ENCODE results near the gene TMEM178A.

The TMEM178A gene

GRCh38 chr2:39631718-39632117, 34.0 kb upstream of the TMEM178A start:
- H3K27me3 ChIP-seq (ENCODE audit: control insufficient read depth, insufficient read depth, low read length) = no peaks in the 10 kb centered on the region
- H3K9me3 ChIP-seq (replicated peaks; ENCODE audit: low read length) = no peaks in the 10 kb centered on the region
- no peaks in the 10 kb centered on the region for H3K36me3 ChIP-seq (ENCODE audit: insufficient read depth, low read length)
- H3K4me1 ChIP-seq (ENCODE audit: control insufficient read depth, insufficient read depth, low read length) = peaks cover 18% of the 10 kb centered on the region
- H3K9ac ChIP-seq (ENCODE audit: low read depth, low read length) = peak overlapping the region; percentile 66
- H3K4me3 ChIP-seq (ENCODE audit: low read length) = no peak overlapping the region
- H3K4me2 ChIP-seq (ENCODE audit: low read length) = no peak overlapping the region

GRCh38 chr2:39632876-39633275, 32.8 kb upstream of the TMEM178A start:
- Histone ChIP-seq H3K9ac (ENCODE audit: low read depth, low read length) (peak overlapping the region; percentile 66), H3K4me2 (ENCODE audit: low read length) (no peak overlapping the region), H3K4me3 (ENCODE audit: low read length) (no peak overlapping the region), H3K9me3 (replicated peaks; ENCODE audit: low read length) (no peaks in the 10 kb centered on the region), H3K4me1 (ENCODE audit: control insufficient read depth, insufficient read depth, low read length) (peaks cover 18% of the 10 kb centered on the region), H3K27me3 (ENCODE audit: control insufficient read depth, insufficient read depth, low read length) (no peaks in the 10 kb centered on the region), H3K36me3 (ENCODE audit: insufficient read depth, low read length) (no peaks in the 10 kb centered on the region)

- Histone ChIP-seq H3K9ac (ENCODE audit: low read depth, low read length) (no peak overlapping the region), H3K27me3 (ENCODE audit: control insufficient read depth, insufficient read depth, low read length) (no peaks in the 10 kb centered on the region), H3K4me2 (ENCODE audit: low read length) (no peak overlapping the region), H3K4me3 (ENCODE audit: low read length) (no peak overlapping the region), H3K4me1 (ENCODE audit: control insufficient read depth, insufficient read depth, low read length) (peaks cover 17% of the 10 kb centered on the region), H3K9me3 (replicated peaks; ENCODE audit: low read length) (no peaks in the 10 kb centered on the region), H3K36me3 (ENCODE audit: insufficient read depth, low read length) (no peaks in the 10 kb centered on the region)
Measured at GRCh38 chr2:39636306-39636705, 29.4 kb upstream of the TMEM178A start.

GRCh38 chr2:39638581-39638980, 27.1 kb upstream of the TMEM178A start:
- Histone ChIP-seq H3K4me3 (ENCODE audit: low read length) (no peak overlapping the region), H3K27me3 (ENCODE audit: control insufficient read depth, insufficient read depth, low read length) (no peaks in the 10 kb centered on the region), H3K9ac (ENCODE audit: low read depth, low read length) (no peak overlapping the region), H3K36me3 (ENCODE audit: insufficient read depth, low read length) (no peaks in the 10 kb centered on the region), H3K4me2 (ENCODE audit: low read length) (no peak overlapping the region), H3K9me3 (replicated peaks; ENCODE audit: low read length) (no peaks in the 10 kb centered on the region), H3K4me1 (ENCODE audit: control insufficient read depth, insufficient read depth, low read length) (peaks cover 16% of the 10 kb centered on the region)

GRCh38 chr2:39640107-39640506, 25.6 kb upstream of the TMEM178A start:
- no peak overlapping the region for H3K4me3 ChIP-seq (ENCODE audit: low read length)
- H3K4me1 ChIP-seq (ENCODE audit: control insufficient read depth, insufficient read depth, low read length) = peaks cover 16% of the 10 kb centered on the region
- no peaks in the 10 kb centered on the region for H3K9me3 ChIP-seq (replicated peaks; ENCODE audit: low read length)
- H3K27me3 ChIP-seq (ENCODE audit: control insufficient read depth, insufficient read depth, low read length) = no peaks in the 10 kb centered on the region
- H3K36me3 ChIP-seq (ENCODE audit: insufficient read depth, low read length) = no peaks in the 10 kb centered on the region
- no peak overlapping the region for H3K9ac ChIP-seq (ENCODE audit: low read depth, low read length)
- no peak overlapping the region for H3K4me2 ChIP-seq (ENCODE audit: low read length)

- no peaks in the 10 kb centered on the region for H3K27me3 ChIP-seq (ENCODE audit: control insufficient read depth, insufficient read depth, low read length)
- H3K9ac ChIP-seq (ENCODE audit: low read depth, low read length) = no peak overlapping the region
- H3K36me3 ChIP-seq (ENCODE audit: insufficient read depth, low read length) = no peaks in the 10 kb centered on the region
- H3K9me3 ChIP-seq (replicated peaks; ENCODE audit: low read length) = no peaks in the 10 kb centered on the region
- H3K4me2 ChIP-seq (ENCODE audit: low read length) = no peak overlapping the region
- no peak overlapping the region for H3K4me3 ChIP-seq (ENCODE audit: low read length)
- peaks cover 16% of the 10 kb centered on the region for H3K4me1 ChIP-seq (ENCODE audit: control insufficient read depth, insufficient read depth, low read length)
Measured at GRCh38 chr2:39640681-39641080, 25.0 kb upstream of the TMEM178A start.

GRCh38 chr2:39641635-39642034, 24.1 kb upstream of the TMEM178A start:
- Histone ChIP-seq H3K4me3 (ENCODE audit: low read length) (no peak overlapping the region), H3K36me3 (ENCODE audit: insufficient read depth, low read length) (no peaks in the 10 kb centered on the region), H3K27me3 (ENCODE audit: control insufficient read depth, insufficient read depth, low read length) (no peaks in the 10 kb centered on the region), H3K4me1 (ENCODE audit: control insufficient read depth, insufficient read depth, low read length) (peaks cover 16% of the 10 kb centered on the region), H3K9ac (ENCODE audit: low read depth, low read length) (no peak overlapping the region), H3K9me3 (replicated peaks; ENCODE audit: low read length) (no peaks in the 10 kb centered on the region), H3K4me2 (ENCODE audit: low read length) (no peak overlapping the region)

GRCh38 chr2:39642051-39642718, 23.5 kb upstream of the TMEM178A start:
- no peak overlapping the region for H3K9ac ChIP-seq (ENCODE audit: low read depth, low read length)
- H3K4me1 ChIP-seq (ENCODE audit: control insufficient read depth, insufficient read depth, low read length) = peaks cover 16% of the 10 kb centered on the region
- no peaks in the 10 kb centered on the region for H3K9me3 ChIP-seq (replicated peaks; ENCODE audit: low read length)
- no peak overlapping the region for H3K4me3 ChIP-seq (ENCODE audit: low read length)
- no peaks in the 10 kb centered on the region for H3K36me3 ChIP-seq (ENCODE audit: insufficient read depth, low read length)
- peak overlapping the region; percentile 32 for H3K4me2 ChIP-seq (ENCODE audit: low read length)
- H3K27me3 ChIP-seq (ENCODE audit: control insufficient read depth, insufficient read depth, low read length) = no peaks in the 10 kb centered on the region

GRCh38 chr2:39645826-39646225, 19.9 kb upstream of the TMEM178A start:
- Histone ChIP-seq H3K4me3 (ENCODE audit: low read length) (no peak overlapping the region), H3K9ac (ENCODE audit: low read depth, low read length) (no peak overlapping the region), H3K4me1 (ENCODE audit: control insufficient read depth, insufficient read depth, low read length) (peaks cover 14% of the 10 kb centered on the region), H3K36me3 (ENCODE audit: insufficient read depth, low read length) (no peaks in the 10 kb centered on the region), H3K27me3 (ENCODE audit: control insufficient read depth, insufficient read depth, low read length) (no peaks in the 10 kb centered on the region), H3K4me2 (ENCODE audit: low read length) (no peak overlapping the region), H3K9me3 (replicated peaks; ENCODE audit: low read length) (no peaks in the 10 kb centered on the region)

- Histone ChIP-seq H3K9ac (ENCODE audit: low read depth, low read length) (no peak overlapping the region), H3K9me3 (replicated peaks; ENCODE audit: low read length) (no peaks in the 10 kb centered on the region), H3K36me3 (ENCODE audit: insufficient read depth, low read length) (no peaks in the 10 kb centered on the region)
Measured at GRCh38 chr2:39646267-39646666, 19.4 kb upstream of the TMEM178A start.

GRCh38 chr2:39647104-39647765, 18.5 kb upstream of the TMEM178A start:
- Histone ChIP-seq H3K4me2 (ENCODE audit: low read length) (no peak overlapping the region), H3K9me3 (replicated peaks; ENCODE audit: low read length) (no peaks in the 10 kb centered on the region), H3K4me3 (ENCODE audit: low read length) (no peak overlapping the region), H3K27me3 (ENCODE audit: control insufficient read depth, insufficient read depth, low read length) (no peaks in the 10 kb centered on the region), H3K4me1 (ENCODE audit: control insufficient read depth, insufficient read depth, low read length) (peaks cover 6% of the 10 kb centered on the region), H3K36me3 (ENCODE audit: insufficient read depth, low read length) (no peaks in the 10 kb centered on the region), H3K9ac (ENCODE audit: low read depth, low read length) (no peak overlapping the region)

More at GRCh38 chr2:39646267-39646666, 19.4 kb upstream of the TMEM178A start:
- Histone ChIP-seq H3K4me3 (ENCODE audit: low read length) (no peak overlapping the region), H3K27me3 (ENCODE audit: control insufficient read depth, insufficient read depth, low read length) (no peaks in the 10 kb centered on the region), H3K4me1 (ENCODE audit: control insufficient read depth, insufficient read depth, low read length) (peaks cover 12% of the 10 kb centered on the region), H3K4me2 (ENCODE audit: low read length) (no peak overlapping the region)

GRCh38 chr2:39648580-39648979, 17.1 kb upstream of the TMEM178A start:
- Histone ChIP-seq H3K27me3 (ENCODE audit: control insufficient read depth, insufficient read depth, low read length) (peaks cover 5% of the 10 kb centered on the region), H3K9me3 (replicated peaks; ENCODE audit: low read length) (no peaks in the 10 kb centered on the region), H3K4me2 (ENCODE audit: low read length) (no peak overlapping the region), H3K4me3 (ENCODE audit: low read length) (no peak overlapping the region), H3K4me1 (ENCODE audit: control insufficient read depth, insufficient read depth, low read length) (no peaks in the 10 kb centered on the region), H3K9ac (ENCODE audit: low read depth, low read length) (no peak overlapping the region), H3K36me3 (ENCODE audit: insufficient read depth, low read length) (no peaks in the 10 kb centered on the region)

Data from skeletal muscle satellite cell (primary cell).